ENCODE results near the gene SERP2. TPM values are rescaled to one million over a fixed set of nuclear protein-coding genes. Genes with fewer than 3 reads are reported as not detected.

The SERP2 gene
- total RNA-seq, 1 donor from 2014 or later: 1.8 TPM

DNA sequence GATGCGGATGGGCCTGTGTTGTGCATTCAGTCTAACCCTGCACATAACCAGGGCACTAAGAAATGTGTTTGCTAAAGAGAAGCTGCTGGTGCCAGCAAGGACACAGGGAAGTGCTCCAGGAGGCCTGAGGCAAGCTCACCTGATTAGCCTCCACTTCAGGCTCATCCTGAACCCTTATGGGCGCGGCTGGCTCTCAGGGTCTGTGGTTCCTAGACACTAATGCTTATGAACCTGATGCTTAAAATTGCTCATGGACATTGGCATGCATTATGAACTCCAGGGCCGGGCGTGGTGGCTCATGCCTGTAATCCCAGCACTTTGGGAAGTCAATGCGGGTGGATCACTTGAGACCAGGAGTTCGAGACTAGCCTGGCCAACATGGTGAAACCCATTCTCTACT lies 34.3 kb downstream of the SERP2 start:
- H3K27me3 Mint-ChIP-seq (ENCODE audit: unreplicated experiment): peaks cover 14% of the 10 kb centered on the region
- no peak overlapping the region for H3K27ac Mint-ChIP-seq (ENCODE audit: unreplicated experiment)
- peaks cover 35% of the 10 kb centered on the region for H3K4me1 Mint-ChIP-seq (ENCODE audit: unreplicated experiment)
- DNase-seq (ENCODE audit: low spot score): no peak
- H3K36me3 Mint-ChIP-seq (ENCODE audit: low read depth, unreplicated experiment): no peaks in the 10 kb centered on the region
- no peaks in the 10 kb centered on the region for H3K9me3 Mint-ChIP-seq (ENCODE audit: unreplicated experiment)
- TF ChIP-seq, protein P1, sequence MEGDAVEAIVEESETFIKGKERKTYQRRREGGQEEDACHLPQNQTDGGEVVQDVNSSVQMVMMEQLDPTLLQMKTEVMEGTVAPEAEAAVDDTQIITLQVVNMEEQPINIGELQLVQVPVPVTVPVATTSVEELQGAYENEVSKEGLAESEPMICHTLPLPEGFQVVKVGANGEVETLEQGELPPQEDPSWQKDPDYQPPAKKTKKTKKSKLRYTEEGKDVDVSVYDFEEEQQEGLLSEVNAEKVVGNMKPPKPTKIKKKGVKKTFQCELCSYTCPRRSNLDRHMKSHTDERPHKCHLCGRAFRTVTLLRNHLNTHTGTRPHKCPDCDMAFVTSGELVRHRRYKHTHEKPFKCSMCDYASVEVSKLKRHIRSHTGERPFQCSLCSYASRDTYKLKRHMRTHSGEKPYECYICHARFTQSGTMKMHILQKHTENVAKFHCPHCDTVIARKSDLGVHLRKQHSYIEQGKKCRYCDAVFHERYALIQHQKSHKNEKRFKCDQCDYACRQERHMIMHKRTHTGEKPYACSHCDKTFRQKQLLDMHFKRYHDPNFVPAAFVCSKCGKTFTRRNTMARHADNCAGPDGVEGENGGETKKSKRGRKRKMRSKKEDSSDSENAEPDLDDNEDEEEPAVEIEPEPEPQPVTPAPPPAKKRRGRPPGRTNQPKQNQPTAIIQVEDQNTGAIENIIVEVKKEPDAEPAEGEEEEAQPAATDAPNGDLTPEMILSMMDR (IDR thresholded peaks at IDR 0.05; ENCODE audit: unreplicated experiment): no peak
- H3K4me3 Mint-ChIP-seq (ENCODE audit: unreplicated experiment): no peak overlapping the region

GRCh38 chr13:44409595-44409994 lies 36.0 kb downstream of the SERP2 start:
- no peak for DNase-seq (ENCODE audit: low spot score)
- H3K27ac Mint-ChIP-seq (ENCODE audit: unreplicated experiment): no peak overlapping the region

GRCh38 chr13:44410328-44410859 lies 36.8 kb downstream of the SERP2 start:
- H3K27me3 Mint-ChIP-seq (ENCODE audit: unreplicated experiment): peaks cover 13% of the 10 kb centered on the region
- H3K36me3 Mint-ChIP-seq (ENCODE audit: low read depth, unreplicated experiment): no peaks in the 10 kb centered on the region
- H3K9me3 Mint-ChIP-seq (ENCODE audit: unreplicated experiment): no peaks in the 10 kb centered on the region
- H3K4me3 Mint-ChIP-seq (ENCODE audit: unreplicated experiment): no peak overlapping the region
- H3K27ac Mint-ChIP-seq (ENCODE audit: unreplicated experiment): no peak overlapping the region
- H3K4me1 Mint-ChIP-seq (ENCODE audit: unreplicated experiment): peaks cover 27% of the 10 kb centered on the region
- DNase-seq (ENCODE audit: low spot score): no peak
- TF ChIP-seq, protein P1 (IDR thresholded peaks at IDR 0.05; ENCODE audit: unreplicated experiment): no peak

More at GRCh38 chr13:44409595-44409994, 36.0 kb downstream of the SERP2 start:
- H3K27me3 Mint-ChIP-seq (ENCODE audit: unreplicated experiment): peaks cover 13% of the 10 kb centered on the region
- no peak overlapping the region for H3K4me3 Mint-ChIP-seq (ENCODE audit: unreplicated experiment)
- H3K36me3 Mint-ChIP-seq (ENCODE audit: low read depth, unreplicated experiment): no peaks in the 10 kb centered on the region
- TF ChIP-seq, protein P1 (IDR thresholded peaks at IDR 0.05; ENCODE audit: unreplicated experiment): no peak
- no peaks in the 10 kb centered on the region for H3K9me3 Mint-ChIP-seq (ENCODE audit: unreplicated experiment)
- peaks cover 30% of the 10 kb centered on the region for H3K4me1 Mint-ChIP-seq (ENCODE audit: unreplicated experiment)

DNA sequence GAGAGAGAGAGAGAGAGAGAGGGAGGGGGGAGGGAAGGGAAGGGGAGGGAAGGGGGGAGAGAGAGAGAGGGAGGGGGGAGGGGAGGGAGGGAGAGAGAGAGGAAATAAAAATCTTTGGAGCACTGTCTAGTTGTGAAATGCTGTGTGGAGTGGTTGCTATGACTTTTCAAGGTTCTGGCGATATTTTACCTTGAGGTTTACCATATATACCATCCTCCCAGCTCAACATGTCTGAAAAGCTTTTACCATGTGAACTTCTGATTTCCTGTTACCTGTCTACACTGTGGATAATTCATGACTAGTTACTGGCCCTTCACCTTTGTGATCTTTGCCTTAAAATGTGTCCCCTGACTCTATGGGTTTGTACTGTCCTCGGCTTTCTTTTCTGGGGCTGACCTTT lies 38.2 kb downstream of the SERP2 start:
- no peaks in the 10 kb centered on the region for H3K36me3 Mint-ChIP-seq (ENCODE audit: low read depth, unreplicated experiment)
- peaks cover 18% of the 10 kb centered on the region for H3K4me1 Mint-ChIP-seq (ENCODE audit: unreplicated experiment)
- DNase-seq (ENCODE audit: low spot score): no peak
- TF ChIP-seq, protein P1 (IDR thresholded peaks at IDR 0.05; ENCODE audit: unreplicated experiment): no peak
- H3K27ac Mint-ChIP-seq (ENCODE audit: unreplicated experiment): no peak overlapping the region
- H3K4me3 Mint-ChIP-seq (ENCODE audit: unreplicated experiment): no peak overlapping the region
- H3K9me3 Mint-ChIP-seq (ENCODE audit: unreplicated experiment): no peaks in the 10 kb centered on the region
- H3K27me3 Mint-ChIP-seq (ENCODE audit: unreplicated experiment): peaks cover 13% of the 10 kb centered on the region

DNA sequence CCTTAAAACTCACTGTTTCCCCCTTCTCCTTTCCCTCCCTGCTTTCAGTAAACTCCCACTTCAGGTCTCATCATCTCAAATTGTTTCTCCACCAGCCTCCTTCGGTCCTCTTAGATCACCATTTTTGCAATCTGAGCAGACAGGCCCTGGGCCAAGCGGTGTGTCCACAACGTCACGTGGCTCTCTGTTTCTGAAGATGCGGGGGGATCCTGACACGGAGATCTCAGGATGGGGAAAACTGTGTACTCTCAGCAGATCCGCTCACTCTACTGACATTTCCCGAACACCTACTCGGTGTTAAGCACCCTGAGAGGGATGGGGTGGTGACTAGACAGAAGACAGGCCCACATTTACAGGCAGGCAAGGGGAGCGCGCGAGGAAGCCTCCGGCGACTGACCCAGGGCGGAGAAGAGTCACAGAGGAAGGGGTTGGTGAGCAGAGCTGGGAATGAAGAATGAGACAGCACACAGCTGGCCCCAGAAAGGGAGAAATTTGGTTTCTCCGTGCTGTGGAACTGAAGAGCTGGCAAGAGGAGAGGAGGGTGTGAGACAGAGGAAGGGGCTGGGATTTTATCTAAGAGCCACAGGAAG lies 38.8 kb downstream of the SERP2 start:
- Mint-ChIP-seq H3K36me3 (ENCODE audit: low read depth, unreplicated experiment) (no peaks in the 10 kb centered on the region), H3K9me3 (ENCODE audit: unreplicated experiment) (no peaks in the 10 kb centered on the region), H3K27ac (ENCODE audit: unreplicated experiment) (no peak overlapping the region), H3K4me1 (ENCODE audit: unreplicated experiment) (peaks cover 16% of the 10 kb centered on the region), H3K27me3 (ENCODE audit: unreplicated experiment) (peaks cover 13% of the 10 kb centered on the region), H3K4me3 (ENCODE audit: unreplicated experiment) (no peak overlapping the region)
- DNase-seq (ENCODE audit: low spot score): no peak
- TF ChIP-seq, protein P1 (IDR thresholded peaks at IDR 0.05; ENCODE audit: unreplicated experiment): no peak

Measured in endothelial cell (in vitro differentiated cells).